Measurements from ENCODE around the gene FCRL6. TPM values are rescaled to one million over a fixed set of nuclear protein-coding genes. Genes with fewer than 3 reads are reported as not detected.
A peak's percentile ranks its signal among the peaks of the same experiment; 100 is the strongest.

Gene FCRL6
- polyA plus RNA-seq (ENCODE audit: low read depth in 6 of 6) = 1 to 10 TPM in 1 of 6 donors, under 1 TPM in 3, not detected in 2; 0.11 to 1.2 (median 0.24) TPM

- Mint-ChIP-seq H3K4me1 (peaks cover 0 to 5% (median 0%) of the 10 kb centered on the region in 3 donors), H3K27me3 (peaks cover 56 to 67% (median 60%) of the 10 kb centered on the region in 3 donors), H3K36me3 (no peaks in the 10 kb centered on the region), H3K9me3 (peaks cover 0 to 4% (median 0%) of the 10 kb centered on the region in 7 donors), H3K27ac (no peak within 1 kb of the TSS), H3K4me3 (peak within 1 kb of the TSS in 1 of 8 donors; percentile 51)
- ATAC-seq (ENCODE audit: low read depth in 2 of 2) (no peak), DNase-seq (no peak)
Observed at GRCh38 chr1:159802111-159802510, at the start of gene FCRL6. Gene FCRL6 (plus strand): TSS chr1:159802360. CDS start chr1:159802425, 65 bp downstream.

GRCh38 chr1:159753386-159753785 is 48.8 kb upstream of the FCRL6 start:
- no peak for ATAC-seq (ENCODE audit: low read depth in 2 of 2)
- no peak overlapping the region for H3K27ac Mint-ChIP-seq
- no peak overlapping the region for H3K4me3 Mint-ChIP-seq

GRCh38 chr1:159755451-159756007 is 46.6 kb upstream of the FCRL6 start:
- H3K27me3 Mint-ChIP-seq = peaks cover 12 to 24% (median 21%) of the 10 kb centered on the region in 3 donors
- H3K36me3 Mint-ChIP-seq = no peaks in the 10 kb centered on the region
- H3K4me1 Mint-ChIP-seq = no peaks in the 10 kb centered on the region
- no peak overlapping the region for H3K27ac Mint-ChIP-seq
- no peak overlapping the region for H3K4me3 Mint-ChIP-seq
- ATAC-seq (ENCODE audit: low read depth in 2 of 2) (no peak), DNase-seq (no peak)
- H3K9me3 Mint-ChIP-seq = no peaks in the 10 kb centered on the region

More at GRCh38 chr1:159753386-159753785, 48.8 kb upstream of the FCRL6 start:
- Mint-ChIP-seq H3K4me1 (no peaks in the 10 kb centered on the region), H3K27me3 (peaks cover 12 to 26% (median 22%) of the 10 kb centered on the region in 3 donors), H3K9me3 (no peaks in the 10 kb centered on the region), H3K36me3 (no peaks in the 10 kb centered on the region)
- DNase-seq = no peak

- DNase-seq = no peak
- Mint-ChIP-seq H3K4me3 (no peak overlapping the region), H3K4me1 (no peaks in the 10 kb centered on the region), H3K27ac (no peak overlapping the region), H3K27me3 (peaks cover 19 to 21% (median 19%) of the 10 kb centered on the region in 3 donors), H3K36me3 (no peaks in the 10 kb centered on the region), H3K9me3 (peaks cover 0 to 2% (median 0%) of the 10 kb centered on the region in 7 donors)
- ATAC-seq (ENCODE audit: low read depth in 2 of 2) = no peak
Observed at GRCh38 chr1:159756397-159756796, 45.8 kb upstream of the FCRL6 start.

- no peak for DNase-seq
- no peak overlapping the region for H3K4me3 Mint-ChIP-seq
- peaks cover 9 to 34% (median 30%) of the 10 kb centered on the region in 3 donors for H3K27me3 Mint-ChIP-seq
- H3K36me3 Mint-ChIP-seq = no peaks in the 10 kb centered on the region
- H3K9me3 Mint-ChIP-seq = peaks cover 0 to 2% (median 0%) of the 10 kb centered on the region in 7 donors
- no peaks in the 10 kb centered on the region for H3K4me1 Mint-ChIP-seq
- no peak overlapping the region for H3K27ac Mint-ChIP-seq
- ATAC-seq (ENCODE audit: low read depth in 2 of 2) = no peak
Observed at GRCh38 chr1:159763686-159764085, 38.5 kb upstream of the FCRL6 start.

GRCh38 chr1:159765806-159766205 is 36.4 kb upstream of the FCRL6 start:
- H3K27me3 Mint-ChIP-seq = peaks cover 16 to 41% (median 38%) of the 10 kb centered on the region in 3 donors
- no peak overlapping the region for H3K27ac Mint-ChIP-seq
- H3K36me3 Mint-ChIP-seq = no peaks in the 10 kb centered on the region
- DNase-seq = no peak
- H3K4me3 Mint-ChIP-seq = no peak overlapping the region
- peaks cover 0 to 2% (median 0%) of the 10 kb centered on the region in 7 donors for H3K9me3 Mint-ChIP-seq
- ATAC-seq (ENCODE audit: low read depth in 2 of 2) = no peak
- H3K4me1 Mint-ChIP-seq = no peaks in the 10 kb centered on the region

GRCh38 chr1:159771127-159771895 is 30.8 kb upstream of the FCRL6 start:
- H3K4me3 Mint-ChIP-seq = no peak overlapping the region
- H3K27ac Mint-ChIP-seq = no peak overlapping the region
- H3K9me3 Mint-ChIP-seq = no peaks in the 10 kb centered on the region
- no peaks in the 10 kb centered on the region for H3K4me1 Mint-ChIP-seq
- ATAC-seq (ENCODE audit: low read depth in 2 of 2) (no peak), DNase-seq (no peak)
- H3K27me3 Mint-ChIP-seq = peaks cover 24 to 62% (median 61%) of the 10 kb centered on the region in 3 donors
- H3K36me3 Mint-ChIP-seq = no peaks in the 10 kb centered on the region

GRCh38 chr1:159774465-159774864 is 27.7 kb upstream of the FCRL6 start:
- Mint-ChIP-seq H3K4me3 (no peak overlapping the region), H3K27me3 (peaks cover 14 to 42% (median 42%) of the 10 kb centered on the region in 3 donors), H3K36me3 (no peaks in the 10 kb centered on the region), H3K4me1 (peaks cover 6 to 8% (median 6%) of the 10 kb centered on the region in 3 donors), H3K27ac (no peak overlapping the region), H3K9me3 (no peaks in the 10 kb centered on the region)
- no peak for DNase-seq
- no peak for ATAC-seq (ENCODE audit: low read depth in 2 of 2)

GRCh38 chr1:159775716-159776115 is 26.4 kb upstream of the FCRL6 start:
- Mint-ChIP-seq H3K27ac (no peak overlapping the region), H3K4me3 (no peak overlapping the region), H3K9me3 (no peaks in the 10 kb centered on the region), H3K36me3 (no peaks in the 10 kb centered on the region), H3K27me3 (peaks cover 12 to 39% (median 38%) of the 10 kb centered on the region in 3 donors), H3K4me1 (peaks cover 12 to 19% (median 13%) of the 10 kb centered on the region in 3 donors)
- DNase-seq (no peak), ATAC-seq (ENCODE audit: low read depth in 2 of 2) (no peak)

GRCh38 chr1:159778266-159778665 is 23.9 kb upstream of the FCRL6 start:
- peak overlapping the region in 2 of 8 donors; percentile 77 to 93 for H3K4me3 Mint-ChIP-seq
- peak overlapping the region in 1 of 6 donors; percentile 53 for H3K27ac Mint-ChIP-seq

GRCh38 chr1:159779403-159779851 is 22.7 kb upstream of the FCRL6 start:
- Mint-ChIP-seq H3K9me3 (no peaks in the 10 kb centered on the region), H3K4me3 (peak overlapping the region; percentile 72 to 93 (median 86)), H3K27ac (no peak overlapping the region), H3K36me3 (no peaks in the 10 kb centered on the region), H3K4me1 (peaks cover 13 to 29% (median 20%) of the 10 kb centered on the region in 3 donors), H3K27me3 (peaks cover 6 to 10% (median 6%) of the 10 kb centered on the region in 3 donors)
- no peak for DNase-seq
- ATAC-seq (ENCODE audit: low read depth in 2 of 2) = no peak

More at GRCh38 chr1:159778266-159778665, 23.9 kb upstream of the FCRL6 start:
- no peaks in the 10 kb centered on the region for H3K9me3 Mint-ChIP-seq
- no peak for ATAC-seq (ENCODE audit: low read depth in 2 of 2)
- DNase-seq = no peak
- H3K36me3 Mint-ChIP-seq = no peaks in the 10 kb centered on the region
- H3K4me1 Mint-ChIP-seq = peaks cover 13 to 29% (median 20%) of the 10 kb centered on the region in 3 donors
- peaks cover 6 to 19% (median 18%) of the 10 kb centered on the region in 3 donors for H3K27me3 Mint-ChIP-seq

- Mint-ChIP-seq H3K4me3 (peak within 1 kb of the TSS; percentile 83 to 95 (median 92)), H3K27ac (peak within 1 kb of the TSS; percentile 17 to 93 (median 87)), H3K9me3 (no peaks in the 10 kb centered on the region), H3K4me1 (peaks cover 13 to 29% (median 20%) of the 10 kb centered on the region in 3 donors), H3K27me3 (peaks cover 0 to 3% (median 0%) of the 10 kb centered on the region in 3 donors), H3K36me3 (no peaks in the 10 kb centered on the region)
- peak; percentile 90 for DNase-seq
- ATAC-seq (ENCODE audit: low read depth in 2 of 2) = peak; percentile 97 to 98
Observed at GRCh38 chr1:159780583-159781582, 21.3 kb upstream of the FCRL6 start, which contains the start of gene DUSP23. Gene DUSP23 (plus strand): TSS chr1:159780962. CDS start chr1:159781101, 139 bp downstream.

All from naive B cell (primary cell).